ENCODE data around the gene IL22. TPM values are rescaled to one million over a fixed set of nuclear protein-coding genes. Genes with fewer than 3 reads are reported as not detected.

IL22 gene
- not detected for total RNA-seq
- long read RNA-seq, donor 1: 0 reads
- long read RNA-seq, donor 2: 0 reads

GRCh38 chr12:68253504-68253903 is at the start of gene IL22:
TSS of gene IL22 (minus strand) at chr12:68253604. CDS start at chr12:68253448, 156 bp downstream.
- no peaks in the 10 kb centered on the region for H3K9me3 ChIP-seq
- no peak within 1 kb of the TSS for H3K4me3 ChIP-seq
- H3K36me3 ChIP-seq (ENCODE audit: low read depth): no peaks in the 10 kb centered on the region
- ATAC-seq (no peak), DNase-seq (no peak)
- intact Hi-C loops (cut with DNase I, micrococcal nuclease): no loop called here
- no peaks in the 10 kb centered on the region for H3K4me1 ChIP-seq (ENCODE audit: low read depth)
- TF ChIP-seq CTCF (IDR thresholded peaks at IDR 0.05): no peak

GRCh38 chr12:68297929-68298328 is 44.5 kb upstream of the IL22 start:
- DNase-seq (no peak), ATAC-seq (no peak)
- Histone ChIP-seq H3K9me3 (no peaks in the 10 kb centered on the region), H3K4me1 (ENCODE audit: low read depth) (no peaks in the 10 kb centered on the region), H3K36me3 (ENCODE audit: low read depth) (no peaks in the 10 kb centered on the region), H3K4me3 (no peak overlapping the region)
- intact Hi-C loops (cut with DNase I, micrococcal nuclease): no loop called here
- no peak for TF ChIP-seq CTCF (IDR thresholded peaks at IDR 0.05)

- intact Hi-C loops (cut with DNase I, micrococcal nuclease): no loop called here
- Histone ChIP-seq H3K4me1 (ENCODE audit: low read depth) (no peaks in the 10 kb centered on the region), H3K36me3 (ENCODE audit: low read depth) (no peaks in the 10 kb centered on the region), H3K9me3 (no peaks in the 10 kb centered on the region), H3K4me3 (no peak overlapping the region)
- ATAC-seq (no peak), DNase-seq (no peak)
- no peak for TF ChIP-seq CTCF (IDR thresholded peaks at IDR 0.05)
Measured at GRCh38 chr12:68294251-68294650, 40.8 kb upstream of the IL22 start.

GRCh38 chr12:68293347-68293746 is 39.9 kb upstream of the IL22 start:
- Histone ChIP-seq H3K4me1 (ENCODE audit: low read depth) (no peaks in the 10 kb centered on the region), H3K9me3 (no peaks in the 10 kb centered on the region), H3K4me3 (no peak overlapping the region), H3K36me3 (ENCODE audit: low read depth) (no peaks in the 10 kb centered on the region)
- intact Hi-C loops (cut with DNase I, micrococcal nuclease): no loop called here
- TF ChIP-seq CTCF (IDR thresholded peaks at IDR 0.05): no peak
- ATAC-seq (no peak), DNase-seq (no peak)

GRCh38 chr12:68292151-68292943 is 38.9 kb upstream of the IL22 start:
- no peak overlapping the region for H3K4me3 ChIP-seq
- TF ChIP-seq CTCF (IDR thresholded peaks at IDR 0.05): no peak
- no peaks in the 10 kb centered on the region for H3K36me3 ChIP-seq (ENCODE audit: low read depth)
- no peaks in the 10 kb centered on the region for H3K4me1 ChIP-seq (ENCODE audit: low read depth)
- no peaks in the 10 kb centered on the region for H3K9me3 ChIP-seq
- ATAC-seq (no peak), DNase-seq (no peak)
- intact Hi-C loops (cut with DNase I, micrococcal nuclease): no loop called here

Measured in mucosa of descending colon (tissue), 3 donors.